Measurements from ENCODE around the gene GALNT17.

Gene GALNT17

DNA sequence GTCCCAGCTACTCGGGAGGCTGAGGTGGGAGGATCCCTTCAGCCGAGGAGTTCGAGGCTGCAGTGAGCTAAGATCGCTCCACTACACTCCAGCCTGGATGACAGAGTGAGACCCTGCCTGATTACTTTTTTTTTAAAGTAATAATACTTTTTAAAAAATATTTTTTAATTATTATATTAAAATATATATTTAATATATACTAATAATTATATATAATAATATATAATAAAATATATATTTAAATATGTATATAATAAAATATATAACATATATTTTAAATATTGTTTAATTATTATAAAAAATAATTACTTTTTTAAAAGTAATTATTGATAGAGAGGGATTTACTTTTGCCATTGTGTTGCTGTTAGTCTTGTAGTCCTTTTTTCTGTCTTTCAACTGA, 169.2 kb downstream of the GALNT17 start:
- TF ChIP-seq, protein P1, sequence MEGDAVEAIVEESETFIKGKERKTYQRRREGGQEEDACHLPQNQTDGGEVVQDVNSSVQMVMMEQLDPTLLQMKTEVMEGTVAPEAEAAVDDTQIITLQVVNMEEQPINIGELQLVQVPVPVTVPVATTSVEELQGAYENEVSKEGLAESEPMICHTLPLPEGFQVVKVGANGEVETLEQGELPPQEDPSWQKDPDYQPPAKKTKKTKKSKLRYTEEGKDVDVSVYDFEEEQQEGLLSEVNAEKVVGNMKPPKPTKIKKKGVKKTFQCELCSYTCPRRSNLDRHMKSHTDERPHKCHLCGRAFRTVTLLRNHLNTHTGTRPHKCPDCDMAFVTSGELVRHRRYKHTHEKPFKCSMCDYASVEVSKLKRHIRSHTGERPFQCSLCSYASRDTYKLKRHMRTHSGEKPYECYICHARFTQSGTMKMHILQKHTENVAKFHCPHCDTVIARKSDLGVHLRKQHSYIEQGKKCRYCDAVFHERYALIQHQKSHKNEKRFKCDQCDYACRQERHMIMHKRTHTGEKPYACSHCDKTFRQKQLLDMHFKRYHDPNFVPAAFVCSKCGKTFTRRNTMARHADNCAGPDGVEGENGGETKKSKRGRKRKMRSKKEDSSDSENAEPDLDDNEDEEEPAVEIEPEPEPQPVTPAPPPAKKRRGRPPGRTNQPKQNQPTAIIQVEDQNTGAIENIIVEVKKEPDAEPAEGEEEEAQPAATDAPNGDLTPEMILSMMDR (IDR thresholded peaks at IDR 0.05; ENCODE audit: control insufficient read depth, insufficient read depth, low read depth, low read length, missing control alignments) = no peak
- no peak overlapping the region for H3K4me3 ChIP-seq (ENCODE audit: control insufficient read depth, low read depth, low read length)
- DNase-seq (ENCODE audit: low read depth) = no peak

DNA sequence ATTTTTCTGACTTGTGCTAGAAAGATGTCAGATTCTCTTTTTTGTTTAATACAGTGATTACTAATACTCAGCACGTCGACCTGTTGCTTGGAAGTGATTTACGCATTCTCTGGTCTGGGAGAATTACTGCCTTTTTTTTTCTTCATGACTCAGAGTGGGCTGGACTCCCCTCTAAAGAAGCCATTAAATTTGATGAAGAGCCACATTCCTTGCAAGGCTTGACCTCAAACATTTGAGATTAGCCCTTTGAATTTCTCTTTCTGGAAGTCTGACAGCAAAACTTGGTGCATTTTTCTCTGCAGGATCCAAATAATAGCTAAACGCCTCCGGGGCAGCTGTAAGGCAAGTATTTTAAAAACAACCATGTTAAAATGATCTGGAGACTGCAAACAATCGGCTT, 171.6 kb downstream of the GALNT17 start:
- H3K4me3 ChIP-seq (ENCODE audit: control insufficient read depth, low read depth, low read length) = no peak overlapping the region
- DNase-seq (ENCODE audit: low read depth) = no peak
- TF ChIP-seq, protein P1 (IDR thresholded peaks at IDR 0.05; ENCODE audit: control insufficient read depth, insufficient read depth, low read depth, low read length, missing control alignments) = no peak

DNA sequence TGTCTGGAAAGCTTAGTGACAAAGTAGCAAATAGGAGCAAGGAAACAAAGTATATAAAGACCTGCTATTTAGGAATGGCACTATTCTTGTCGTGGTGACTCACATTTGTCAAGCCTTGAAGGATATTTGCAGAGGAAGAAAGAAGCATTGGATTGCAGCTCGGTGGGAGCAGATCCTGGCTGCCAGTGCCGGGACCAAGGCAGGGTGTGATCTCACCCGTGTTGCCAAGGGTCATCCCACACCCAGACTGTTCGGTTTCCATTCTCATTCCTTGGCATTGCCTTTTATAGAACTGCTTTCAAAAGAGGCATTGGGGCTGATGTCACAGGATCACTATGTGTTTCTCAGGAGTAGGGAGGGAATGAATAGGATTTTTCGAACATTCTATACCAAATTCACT, 176.2 kb downstream of the GALNT17 start:
- TF ChIP-seq, protein P1 (IDR thresholded peaks at IDR 0.05; ENCODE audit: control insufficient read depth, insufficient read depth, low read depth, low read length, missing control alignments) = no peak
- no peak overlapping the region for H3K4me3 ChIP-seq (ENCODE audit: control insufficient read depth, low read depth, low read length)
- DNase-seq (ENCODE audit: low read depth) = no peak

DNA sequence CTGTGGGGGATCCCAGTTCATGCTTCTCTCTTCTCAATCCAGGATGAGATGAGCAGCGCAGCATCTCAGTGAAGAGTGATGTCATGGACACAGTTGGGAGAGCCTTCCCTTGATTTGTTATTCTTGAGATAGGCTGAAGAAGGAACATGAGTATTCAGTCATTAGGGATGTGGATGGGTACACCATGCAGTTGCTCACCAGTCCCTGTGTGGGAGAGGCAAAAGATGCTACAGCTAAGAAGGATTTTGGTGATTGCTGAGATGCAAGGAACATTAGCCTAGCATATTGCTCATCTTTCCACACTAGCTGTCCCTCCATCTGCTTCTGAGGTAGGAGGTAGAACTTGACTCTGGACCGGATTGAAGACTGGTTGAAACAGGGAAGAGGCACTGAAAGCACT, 179.6 kb downstream of the GALNT17 start:
- DNase-seq (ENCODE audit: low read depth) = no peak
- TF ChIP-seq, protein P1 (IDR thresholded peaks at IDR 0.05; ENCODE audit: control insufficient read depth, insufficient read depth, low read depth, low read length, missing control alignments) = no peak
- no peak overlapping the region for H3K4me3 ChIP-seq (ENCODE audit: control insufficient read depth, low read depth, low read length)

DNA sequence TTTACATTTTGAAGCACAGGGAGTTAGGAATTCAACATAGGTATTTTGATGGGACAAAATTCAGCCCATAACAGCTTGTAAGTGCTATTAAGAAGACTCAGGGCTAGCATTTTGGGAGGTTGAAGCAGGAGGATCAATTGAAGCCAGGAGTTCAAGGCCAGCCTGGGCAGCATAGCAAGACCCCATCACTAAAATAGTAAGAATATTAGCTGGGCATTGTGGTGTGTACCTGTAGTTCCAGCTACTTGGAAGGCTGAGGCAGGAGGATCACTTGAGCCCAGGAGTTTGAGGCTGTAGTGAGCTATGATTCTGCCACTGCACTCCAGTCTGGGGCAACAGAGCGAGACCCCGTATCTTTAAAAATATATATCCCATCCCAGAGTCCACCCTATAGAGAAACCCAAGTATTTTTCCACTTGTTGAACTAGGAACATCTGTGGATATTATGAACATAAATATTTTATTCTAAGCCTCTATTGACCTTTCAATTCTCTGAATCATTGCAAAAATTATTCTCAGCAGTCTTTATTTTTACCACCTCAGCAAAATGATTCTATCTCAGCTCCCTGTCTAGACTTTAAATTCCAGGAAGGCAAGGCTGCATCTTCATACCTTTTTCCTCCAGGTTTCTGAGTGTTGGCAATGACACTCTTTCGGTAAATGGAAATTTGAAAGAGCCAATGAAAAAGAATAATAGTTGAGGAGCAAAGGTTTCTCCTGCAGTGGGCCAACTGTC, 181.0 kb downstream of the GALNT17 start:
- DNase-seq (ENCODE audit: low read depth) = no peak
- TF ChIP-seq, protein P1 (IDR thresholded peaks at IDR 0.05; ENCODE audit: control insufficient read depth, insufficient read depth, low read depth, low read length, missing control alignments) = no peak
- H3K4me3 ChIP-seq (ENCODE audit: control insufficient read depth, low read depth, low read length) = no peak overlapping the region

DNA sequence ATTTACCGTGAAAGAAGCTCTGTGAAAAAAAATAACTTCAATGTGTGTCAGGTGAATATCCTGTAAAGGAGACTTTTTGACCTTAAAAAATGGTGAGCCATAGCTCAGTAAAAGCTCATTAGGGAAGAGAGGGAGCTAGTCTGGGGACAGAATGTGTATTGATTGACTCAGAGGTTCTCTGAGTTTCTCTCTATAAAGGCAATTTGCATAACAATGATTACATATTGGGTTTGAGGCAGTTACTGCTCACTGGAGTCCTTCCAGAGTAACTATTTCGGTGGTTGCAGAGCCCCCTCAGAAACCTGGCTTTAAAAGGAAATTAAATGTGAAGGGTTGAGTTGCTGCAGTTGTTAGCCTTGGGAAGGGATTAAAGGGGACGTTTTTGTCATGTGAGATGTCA, 181.6 kb downstream of the GALNT17 start:
- H3K4me3 ChIP-seq (ENCODE audit: control insufficient read depth, low read depth, low read length) = no peak overlapping the region
- TF ChIP-seq, protein P1 (IDR thresholded peaks at IDR 0.05; ENCODE audit: control insufficient read depth, insufficient read depth, low read depth, low read length, missing control alignments) = no peak
- no peak for DNase-seq (ENCODE audit: low read depth)
